T-cell (primary cell): ENCODE data around the gene MCM7. TPM values are rescaled to one million over a fixed set of nuclear protein-coding genes. Genes with fewer than 3 reads are reported as not detected.

Source experiments
- ATAC-seq, 4 experiments: fragments of 200-7000 bp in 3 of 4; fragments of 150-1000 bp in 1 of 4; cut with Tn5 transposase; replicated peaks in 1 of 4; 1 replicate in 3 of 4; 2 replicates in 1 of 4; pipeline ENCODE4 v1.10.0; 2021; ENCODE audit warnings: moderate library complexity in 3 of 4, mild to moderate bottlenecking in 2 of 4, moderate number of reproducible peaks in 1 of 4
- CTCF ChIA-PET, 2 donors: fragments of 300-600 bp; sonication (Branson Sonifier 250); formaldehyde crosslinking; loops; one replicate each; lab custom pipeline; 2022; ENCODE audit warnings: antibody characterized with exemption in 2 of 2; lab: Charles Lee
- POLR2A ChIA-PET, 2 donors: fragments of 300-600 bp; sonication (Branson Sonifier 250); formaldehyde crosslinking; loops; one replicate each; lab custom pipeline; 2022; ENCODE audit warnings: antibody characterized with exemption in 2 of 2; lab: Charles Lee
- DNase-seq, 35 experiments: peaks; one replicate each; pipeline versions ENCODE4 v3.0.0 to v3.0.0-alpha.2; 2013 to 2023
- H3K27ac ChIP-seq: one replicate; pipeline ENCODE4 v1.5.1; 2013; ENCODE audit warnings: low read length
- H3K27me3 ChIP-seq, 2 experiments: replicated peaks in 1 of 2; 1 replicate in 1 of 2; 2 replicates in 1 of 2; pipeline versions ENCODE4 v1.6.1 to v1.7.0; 2013; ENCODE audit warnings: low read length in 1 of 2, mixed read lengths in 1 of 2; ENCODE audit not compliant: control insufficient read depth in 2 of 2, insufficient read depth in 2 of 2; ENCODE audit errors: extremely low read depth in 1 of 2
- H3K36me3 ChIP-seq, 2 donors: 1 replicate in 1 of 2; 2 replicates in 1 of 2; pipeline versions ENCODE4 v1.6.1 to v1.7.0; 2013; ENCODE audit warnings: low read length in 1 of 2; ENCODE audit not compliant: control insufficient read depth in 2 of 2, insufficient read depth in 1 of 2; ENCODE audit errors: extremely low read depth in 1 of 2
- H3K4me1 ChIP-seq, 2 experiments: 1 replicate in 1 of 2; 2 replicates in 1 of 2; pipeline versions ENCODE4 v1.6.1 to v1.7.0; 2013; ENCODE audit warnings: low read length in 2 of 2, mixed read lengths in 1 of 2; ENCODE audit not compliant: insufficient read depth in 2 of 2, control insufficient read depth in 1 of 2; ENCODE audit errors: extremely low read depth in 1 of 2
- H3K4me3 ChIP-seq, 2 donors: 1 replicate in 1 of 2; 2 replicates in 1 of 2; pipeline versions ENCODE4 v1.5.1 to v1.7.0; 2013; ENCODE audit warnings: mild to moderate bottlenecking in 2 of 2, low read length in 1 of 2, moderate library complexity in 1 of 2; ENCODE audit not compliant: control insufficient read depth in 1 of 2; ENCODE audit errors: extremely low read depth in 1 of 2
- H3K9me3 ChIP-seq: 2 replicates; pipeline ENCODE4 v1.7.0; 2013
- H3K27ac Mint-ChIP-seq, 2 donors: one replicate each; pipeline ENCODE4 v1.8.0; 2020 to 2021; ENCODE audit warnings: mild to moderate bottlenecking in 2 of 2, mixed read lengths in 2 of 2
- H3K27me3 Mint-ChIP-seq, 2 donors: one replicate each; pipeline ENCODE4 v1.8.0; 2021 to 2022; ENCODE audit warnings: mixed read lengths in 2 of 2
- H3K36me3 Mint-ChIP-seq: one replicate; pipeline ENCODE4 v1.8.0; 2021; ENCODE audit warnings: mixed read lengths
- H3K4me1 Mint-ChIP-seq, 3 donors: one replicate each; pipeline ENCODE4 v1.8.0; 2020 to 2022; ENCODE audit warnings: mixed read lengths in 3 of 3, mild to moderate bottlenecking in 1 of 3
- H3K4me3 Mint-ChIP-seq, 3 donors: one replicate each; pipeline ENCODE4 v1.8.0; 2020 to 2022; ENCODE audit warnings: mild to moderate bottlenecking in 3 of 3, mixed read lengths in 3 of 3, moderate library complexity in 3 of 3
- H3K9me3 Mint-ChIP-seq, 3 donors: one replicate each; pipeline ENCODE4 v1.8.0; 2020 to 2022; ENCODE audit warnings: mixed read lengths in 3 of 3
- WGBS: methylation state at CpG from one replicate; pipeline ENCODE4 v1.1.5; 2013; ENCODE audit warnings: missing lambda C conversion rate; ENCODE audit not compliant: insufficient coverage; 5-methylcytosine and 5-hydroxymethylcytosine counted together
- total RNA-seq, 35 experiments: library from RNA in 6 of 35; stranded (reverse) in 6 of 35; fragments of 120-200 nt in 1 of 35; gene quantifications; one replicate each; pipeline versions ENCODE4 v1.2.1 to v1.2.4 and lab custom pipeline; 2013 to 2026

The MCM7 gene
- total RNA-seq, 5 donors from 2014 or later (not counting 1 experiment from before 2014, with no cell fraction given), result 95.2 to 181 (median 164) TPM

DNA sequence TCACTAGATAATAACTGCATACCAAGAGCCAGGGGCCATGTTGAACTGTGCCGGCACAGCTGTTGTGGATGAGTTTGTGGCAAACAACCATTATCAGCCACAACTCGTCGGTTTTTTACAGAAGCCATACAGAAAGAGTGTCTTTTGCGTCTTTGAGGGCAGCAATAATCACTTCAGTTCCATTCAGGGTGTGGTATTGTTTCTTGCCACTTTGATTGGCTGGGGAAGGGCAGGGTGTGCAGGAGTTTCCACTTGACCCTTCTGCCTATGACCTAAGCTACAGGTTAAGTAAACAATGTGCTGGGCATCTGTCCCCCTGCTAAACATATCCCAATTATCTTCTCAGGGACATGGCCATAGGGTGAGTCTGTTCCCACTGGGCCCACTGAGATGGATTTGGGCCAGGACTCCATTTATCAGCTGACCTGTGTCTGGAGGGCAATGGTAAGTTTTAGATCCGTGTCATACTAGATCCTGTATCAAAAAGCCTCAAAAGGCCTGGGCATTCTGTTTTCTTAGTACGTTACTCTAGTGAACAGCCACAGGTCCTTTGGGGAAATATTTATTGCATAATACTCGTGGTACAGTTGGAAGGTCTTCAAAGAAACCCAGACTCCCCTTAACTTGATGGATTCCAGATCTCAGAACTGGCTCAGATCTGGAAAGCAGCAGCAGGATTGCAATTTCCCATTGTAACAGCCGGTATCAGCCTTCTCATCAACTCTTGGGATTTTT lies 35.6 kb downstream of the MCM7 start:
- H3K36me3 Mint-ChIP-seq, result peaks cover 37% of the 10 kb centered on the region
- H3K4me1 Mint-ChIP-seq, result no peaks in the 10 kb centered on the region
- H3K4me3 Mint-ChIP-seq, result no peak overlapping the region
- Histone ChIP-seq H3K27me3 (no peaks in the 10 kb centered on the region), H3K4me3 (no peak overlapping the region), H3K27ac (no peak overlapping the region), H3K36me3 (peaks cover 14 to 23% of the 10 kb centered on the region in 2 donors), H3K9me3 (peaks cover 2% of the 10 kb centered on the region), H3K4me1 (no peaks in the 10 kb centered on the region)
- H3K27me3 Mint-ChIP-seq, result no peaks in the 10 kb centered on the region
- H3K9me3 Mint-ChIP-seq, result peaks cover 0 to 5% (median 3%) of the 10 kb centered on the region in 3 donors
- POLR2A ChIA-PET, result no interaction called here
- CTCF ChIA-PET, result no interaction called here
- peak overlapping the region in 1 of 2 donors; percentile 39 for H3K27ac Mint-ChIP-seq
- no peak for ATAC-seq
- WGBS, result 93% methylated on average over 5 of the region's 8 CpGs
- no peak for DNase-seq

- 97% methylated on average over 4 of the region's 9 CpGs for WGBS
Measured at GRCh38 chr7:100064162-100064561, 37.0 kb downstream of the MCM7 start.

DNA sequence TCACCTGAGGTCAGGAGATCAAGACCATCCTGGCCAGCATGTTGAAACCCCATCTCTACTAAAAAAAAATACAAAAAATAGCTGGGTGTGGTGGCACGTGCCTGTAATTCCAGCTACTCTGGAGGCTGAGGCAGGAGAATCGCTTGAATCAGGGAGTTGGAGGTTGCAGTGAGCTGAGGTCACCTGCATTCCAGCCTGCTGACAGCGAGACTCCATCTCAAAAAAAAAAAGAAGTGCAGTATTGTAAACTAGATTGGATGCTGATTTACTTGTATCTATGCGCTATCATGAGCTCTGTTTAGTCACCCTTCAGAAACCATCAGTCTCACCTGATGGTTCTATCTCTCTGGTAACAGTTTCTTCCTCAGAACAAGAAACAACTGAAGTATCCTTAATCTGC lies 37.8 kb downstream of the MCM7 start:
- H3K4me1 Mint-ChIP-seq, result no peaks in the 10 kb centered on the region
- no peak for ATAC-seq
- peaks cover 35% of the 10 kb centered on the region for H3K36me3 Mint-ChIP-seq
- POLR2A ChIA-PET, result interaction anchor here in 1 of 2 donors (0.8 to 1.2 kb wide), 2 partner anchors 11 to 121 kb away, joined by 4 to 5 read pairs; no protein-coding TSS in a partner anchor
- H3K4me1 ChIP-seq, result no peaks in the 10 kb centered on the region
- H3K27me3 ChIP-seq, result no peaks in the 10 kb centered on the region
- CTCF ChIA-PET, result no interaction called here
- H3K9me3 ChIP-seq, result no peaks in the 10 kb centered on the region
- WGBS, result 100% methylated on average over 2 of the region's 4 CpGs
- DNase-seq, result no peak
- H3K4me3 ChIP-seq, result no peak overlapping the region
- no peaks in the 10 kb centered on the region for H3K9me3 Mint-ChIP-seq
- no peak overlapping the region for H3K27ac Mint-ChIP-seq
- no peaks in the 10 kb centered on the region for H3K27me3 Mint-ChIP-seq
- no peak overlapping the region for H3K4me3 Mint-ChIP-seq
- peaks cover 2 to 29% of the 10 kb centered on the region in 2 donors for H3K36me3 ChIP-seq
- H3K27ac ChIP-seq, result no peak overlapping the region

More at GRCh38 chr7:100064162-100064561, 37.0 kb downstream of the MCM7 start:
- peak overlapping the region in 1 of 2 donors; percentile 19 for H3K27ac Mint-ChIP-seq
- peaks cover 32% of the 10 kb centered on the region for H3K36me3 Mint-ChIP-seq
- ChIA-PET CTCF (interaction anchor here in 1 of 2 donors (0.5 kb wide), 1 partner anchor 19 kb away, joined by 3 read pairs; no protein-coding TSS in a partner anchor), POLR2A (interaction anchor here in 1 of 2 donors (1.2 kb wide), 1 partner anchor 10 kb away, joined by 5 read pairs; no protein-coding TSS in a partner anchor)
- H3K4me3 Mint-ChIP-seq, result no peak overlapping the region
- H3K4me3 ChIP-seq, result no peak overlapping the region
- no peaks in the 10 kb centered on the region for H3K4me1 ChIP-seq
- no peaks in the 10 kb centered on the region for H3K4me1 Mint-ChIP-seq
- H3K36me3 ChIP-seq, result peaks cover 2 to 22% of the 10 kb centered on the region in 2 donors
- no peaks in the 10 kb centered on the region for H3K27me3 Mint-ChIP-seq
- no peaks in the 10 kb centered on the region for H3K27me3 ChIP-seq
- no peaks in the 10 kb centered on the region for H3K9me3 Mint-ChIP-seq
- no peak overlapping the region for H3K27ac ChIP-seq
- no peak for DNase-seq
- no peak for ATAC-seq
- H3K9me3 ChIP-seq, result no peaks in the 10 kb centered on the region

DNA sequence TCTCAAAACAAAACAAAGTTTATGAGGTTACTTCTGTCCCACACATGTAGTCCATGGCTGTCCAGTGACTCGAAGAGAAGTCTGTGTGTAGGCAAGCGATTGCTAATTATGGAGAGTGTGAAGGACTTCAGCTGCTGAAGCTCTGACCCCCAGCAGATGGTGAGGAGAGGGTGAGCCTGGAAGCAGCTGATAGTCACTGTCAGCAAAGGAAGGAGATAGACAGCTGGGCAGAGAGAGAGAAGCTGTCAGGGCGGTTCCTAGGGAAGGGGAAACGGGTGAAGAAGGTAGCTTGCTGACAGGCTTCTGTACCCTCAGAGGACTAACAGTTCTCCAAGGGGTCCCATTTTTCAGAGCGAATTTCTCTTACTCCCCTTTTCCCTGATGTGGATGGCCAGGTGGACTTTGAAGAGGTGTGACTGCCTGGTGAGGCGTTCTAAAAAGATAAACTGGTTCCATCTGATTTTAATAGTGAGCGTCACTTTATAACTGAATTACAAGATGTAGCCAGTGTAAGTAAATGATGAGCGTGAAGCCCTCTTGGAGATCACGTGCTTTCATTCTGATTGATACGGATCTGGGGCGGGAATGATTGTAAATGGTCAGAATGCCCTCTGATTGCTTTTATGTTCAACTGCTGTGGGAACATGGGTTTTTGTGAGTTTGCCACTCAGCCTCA lies 39.5 kb downstream of the MCM7 start:
- no peaks in the 10 kb centered on the region for H3K9me3 Mint-ChIP-seq
- H3K36me3 Mint-ChIP-seq, result peaks cover 34% of the 10 kb centered on the region
- 96% methylated on average over 8 of the region's 11 CpGs for WGBS
- no peak overlapping the region for H3K27ac Mint-ChIP-seq
- no peak for DNase-seq
- H3K27me3 Mint-ChIP-seq, result no peaks in the 10 kb centered on the region
- H3K4me3 Mint-ChIP-seq, result no peak overlapping the region
- Histone ChIP-seq H3K27ac (no peak overlapping the region), H3K4me1 (no peaks in the 10 kb centered on the region), H3K9me3 (no peaks in the 10 kb centered on the region), H3K36me3 (peaks cover 2 to 45% of the 10 kb centered on the region in 2 donors), H3K4me3 (no peak overlapping the region), H3K27me3 (no peaks in the 10 kb centered on the region)
- no peaks in the 10 kb centered on the region for H3K4me1 Mint-ChIP-seq
- no peak for ATAC-seq
- CTCF ChIA-PET, result no interaction called here
- POLR2A ChIA-PET, result no interaction called here

GRCh38 chr7:100059251-100059739 lies 41.9 kb downstream of the MCM7 start:
- Histone ChIP-seq H3K27ac (no peak overlapping the region), H3K9me3 (no peaks in the 10 kb centered on the region), H3K4me1 (no peaks in the 10 kb centered on the region), H3K4me3 (no peak overlapping the region), H3K27me3 (no peaks in the 10 kb centered on the region), H3K36me3 (peaks cover 2 to 45% of the 10 kb centered on the region in 2 donors)
- no peak for DNase-seq
- Mint-ChIP-seq H3K36me3 (peaks cover 30% of the 10 kb centered on the region), H3K27ac (no peak overlapping the region), H3K4me3 (no peak overlapping the region), H3K27me3 (no peaks in the 10 kb centered on the region), H3K4me1 (no peaks in the 10 kb centered on the region), H3K9me3 (no peaks in the 10 kb centered on the region)
- ChIA-PET POLR2A (no interaction called here), CTCF (interaction anchor here (0.5 to 0.6 kb wide), 2 partner anchors 9 to 456 kb away, joined by 3 read pairs; no protein-coding TSS in a partner anchor)
- WGBS, result 100% methylated on average over 2 of the region's 5 CpGs
- ATAC-seq, result no peak

DNA sequence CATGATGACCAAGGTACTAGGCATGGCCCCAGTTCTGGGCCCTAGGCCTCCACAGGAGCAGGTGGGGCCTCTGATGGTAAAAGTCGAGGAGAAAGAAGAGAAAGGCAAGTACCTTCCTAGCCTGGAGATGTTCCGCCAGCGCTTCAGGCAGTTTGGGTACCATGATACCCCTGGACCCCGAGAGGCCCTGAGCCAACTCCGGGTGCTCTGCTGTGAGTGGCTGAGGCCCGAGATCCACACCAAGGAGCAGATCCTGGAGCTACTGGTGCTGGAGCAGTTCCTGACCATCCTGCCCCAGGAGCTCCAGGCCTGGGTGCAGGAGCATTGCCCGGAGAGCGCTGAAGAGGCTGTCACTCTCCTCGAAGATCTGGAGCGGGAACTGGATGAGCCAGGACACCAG lies 44.2 kb downstream of the MCM7 start:
- H3K4me3 ChIP-seq, result no peak overlapping the region
- Mint-ChIP-seq H3K27me3 (no peaks in the 10 kb centered on the region), H3K4me3 (no peak overlapping the region), H3K4me1 (peaks cover 0 to 2% (median 0%) of the 10 kb centered on the region in 3 donors), H3K27ac (no peak overlapping the region), H3K36me3 (peaks cover 20% of the 10 kb centered on the region), H3K9me3 (no peaks in the 10 kb centered on the region)
- WGBS, result 96% methylated on average over 3 of the region's 10 CpGs
- ATAC-seq (no peak), DNase-seq (no peak)
- no peak overlapping the region for H3K27ac ChIP-seq
- CTCF ChIA-PET, result interaction anchor here in 1 of 2 donors (0.6 kb wide), 1 partner anchor 106 kb away, joined by 4 read pairs; no protein-coding TSS in a partner anchor
- no peaks in the 10 kb centered on the region for H3K9me3 ChIP-seq
- peaks cover 0 to 36% of the 10 kb centered on the region in 2 donors for H3K36me3 ChIP-seq
- H3K4me1 ChIP-seq, result no peaks in the 10 kb centered on the region
- H3K27me3 ChIP-seq, result no peaks in the 10 kb centered on the region
- POLR2A ChIA-PET, result no interaction called here
